A172 (cell line): Measurements from ENCODE around the gene SWSAP1. TPM values are rescaled to one million over a fixed set of nuclear protein-coding genes. Genes with fewer than 3 reads are reported as not detected.
"Not testable (repeated sequence)": the region's sequence is repeated elsewhere in the genome, so short reads cannot be mapped to it uniquely, and the experiment has no call there.

Experiments
- DNase-seq: peaks from one replicate; pipeline ENCODE4 v3.0.0-alpha.2; 2015; ENCODE audit warnings: low spot score
- total RNA-seq: library from RNA; depleted of rRNA; stranded (reverse); fragments of >200 nt; shearing (Covaris generic); gene quantifications from 2 replicates; pipeline ENCODE4 v1.2.3, GENCODE V29; 2014

The SWSAP1 gene
- total RNA-seq, 1 experiment from 2014 or later, result 1.6 TPM

DNA sequence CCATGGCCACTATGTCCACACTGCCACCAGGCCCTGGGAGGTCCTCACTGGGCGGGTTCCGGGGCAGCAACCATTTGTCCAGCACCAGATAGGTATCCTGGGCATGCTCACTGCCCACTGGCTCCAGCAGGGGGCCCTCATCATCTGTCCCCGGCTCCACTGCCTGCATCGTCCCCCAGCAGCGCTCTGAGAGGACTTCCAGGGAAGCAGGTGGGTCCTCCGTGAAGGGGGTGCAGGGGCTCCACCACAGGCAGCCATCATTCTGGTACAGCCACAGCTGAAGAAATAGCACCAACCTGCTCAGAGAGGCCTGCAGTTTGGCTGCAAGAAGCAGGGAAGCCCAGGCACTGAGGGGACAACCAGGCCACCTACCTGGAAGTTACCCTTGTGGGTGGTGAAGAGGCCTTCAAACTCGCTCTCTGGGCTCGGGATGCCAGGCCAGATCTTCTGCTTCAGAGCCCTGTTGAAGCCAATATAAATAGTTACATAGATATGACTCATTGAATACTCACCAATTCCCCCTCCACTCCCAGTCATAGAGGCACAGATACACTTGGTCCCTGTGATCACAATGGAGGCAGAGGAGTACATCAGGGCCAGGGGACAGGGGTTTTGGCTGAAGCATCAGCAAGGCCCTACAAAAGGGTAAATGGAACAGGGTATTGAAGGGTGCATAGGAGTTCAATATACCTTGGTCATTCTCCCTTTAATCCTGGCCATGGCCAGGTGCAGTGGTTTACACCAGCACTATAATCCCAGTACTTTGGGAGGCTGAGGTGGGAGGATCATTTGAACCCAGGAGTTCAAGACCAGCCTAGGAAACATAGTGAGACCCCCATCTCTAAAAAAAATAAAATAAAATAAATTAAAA is 4.1 kb downstream of the SWSAP1 start:
- peak; percentile 83 for DNase-seq

- DNase-seq, result not testable (repeated sequence)
Observed at GRCh38 chr19:11379269-11379845, 4.9 kb downstream of the SWSAP1 start.

GRCh38 chr19:11379857-11380350 is 5.4 kb downstream of the SWSAP1 start:
- DNase-seq, result no peak

GRCh38 chr19:11380653-11381537 is 6.4 kb downstream of the SWSAP1 start:
- peak; percentile 99 for DNase-seq

GRCh38 chr19:11382898-11383705 is 8.6 kb downstream of the SWSAP1 start:
- DNase-seq, result no peak

GRCh38 chr19:11383706-11384048 is 9.2 kb downstream of the SWSAP1 start:
- DNase-seq, result no peak

- no peak for DNase-seq
Observed at GRCh38 chr19:11384778-11385129, 10.3 kb downstream of the SWSAP1 start.

DNA sequence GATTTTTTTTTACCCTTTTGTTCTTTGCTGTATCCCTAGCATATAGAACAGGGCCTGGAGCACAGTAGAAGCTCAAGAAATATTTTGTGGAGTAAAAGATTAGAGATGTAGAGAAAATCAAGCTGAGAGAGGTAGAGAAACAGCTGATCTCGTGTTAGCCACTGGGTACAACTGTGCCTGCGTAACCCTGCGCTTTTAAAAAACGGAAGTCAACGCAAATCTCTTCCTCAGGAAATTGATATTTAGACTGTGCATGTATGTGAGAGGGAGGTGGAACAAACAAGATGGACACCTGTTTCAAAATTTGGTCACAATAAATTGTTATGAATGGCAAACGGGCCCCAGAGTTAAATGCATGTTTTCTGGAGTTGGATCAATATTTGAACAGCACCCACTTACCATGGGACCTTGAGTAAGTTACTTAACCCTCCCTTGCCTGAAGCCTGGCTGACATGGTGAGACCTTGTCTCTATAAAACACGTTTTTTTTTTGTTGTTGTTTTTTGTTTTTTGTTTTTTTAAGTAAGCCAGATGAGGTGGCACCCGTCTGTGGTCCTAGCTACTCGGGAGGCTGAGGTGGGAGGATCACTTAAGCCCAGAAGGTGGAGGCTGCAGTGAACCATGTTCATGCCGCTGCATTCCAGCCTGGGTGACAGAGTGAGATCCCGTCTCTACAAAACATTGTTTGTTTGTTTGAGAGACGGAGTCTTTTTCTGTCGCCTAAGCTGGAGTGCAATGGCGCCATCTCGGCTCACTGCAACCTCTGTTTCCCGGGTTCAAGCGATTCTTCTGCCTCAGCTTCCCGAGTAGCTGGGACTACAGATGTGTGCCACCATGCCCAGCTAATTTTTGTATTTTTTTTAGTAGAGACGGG is 12.9 kb downstream of the SWSAP1 start:
- DNase-seq, result no peak

DNA sequence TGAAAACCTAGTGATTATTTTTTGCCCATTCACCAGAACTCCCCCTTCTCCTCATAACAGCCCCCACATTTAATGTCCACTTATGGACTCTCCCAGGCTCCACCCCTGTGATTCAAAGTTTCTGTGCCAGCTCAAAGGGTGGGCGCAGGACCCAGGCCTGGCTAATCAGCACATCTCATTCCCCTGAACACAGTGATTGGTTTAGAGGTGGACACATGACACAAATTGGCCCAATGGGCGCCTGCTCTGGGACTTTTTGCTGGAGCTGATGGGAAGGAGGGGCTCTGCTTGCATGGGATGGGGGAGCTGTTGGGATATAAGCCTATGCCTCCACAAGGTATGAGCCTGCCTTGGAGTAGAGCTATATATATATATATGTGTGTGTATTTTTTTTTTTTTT is 15.9 kb downstream of the SWSAP1 start:
- DNase-seq, result no peak

- DNase-seq, result no peak
Observed at GRCh38 chr19:11390933-11391680, 16.6 kb downstream of the SWSAP1 start.

GRCh38 chr19:11397089-11397610 is 22.7 kb downstream of the SWSAP1 start:
- no peak for DNase-seq

GRCh38 chr19:11399667-11400066 is 25.2 kb downstream of the SWSAP1 start:
- DNase-seq, result no peak

GRCh38 chr19:11400798-11401197 is 26.3 kb downstream of the SWSAP1 start:
- no peak for DNase-seq

GRCh38 chr19:11401808-11402543 is 27.5 kb downstream of the SWSAP1 start:
- no peak for DNase-seq

GRCh38 chr19:11404588-11405222 is 30.2 kb downstream of the SWSAP1 start:
- no peak for DNase-seq

GRCh38 chr19:11405846-11406643 is 31.6 kb downstream of the SWSAP1 start:
- no peak for DNase-seq

- DNase-seq, result not testable (repeated sequence)
Observed at GRCh38 chr19:11406703-11407236, 32.3 kb downstream of the SWSAP1 start.
